Effector memory CD8-positive, alpha-beta T cell (primary cell): ENCODE results near the gene TP73.

Source experiments
- ATAC-seq: fragments of 150-1000 bp; cut with Tn5 transposase; replicated peaks from 2 replicates; pipeline ENCODE4 v1.10.0; 2021; ENCODE audit warnings: mild to moderate bottlenecking, moderate library complexity
- DNase-seq, 3 experiments: peaks; one replicate each; pipeline ENCODE4 v3.0.0; 2021
- H3K27ac Mint-ChIP-seq, 2 donors: one replicate each; pipeline ENCODE4 v1.8.0; 2022; ENCODE audit warnings: mild to moderate bottlenecking in 2 of 2, mixed read lengths in 2 of 2, moderate library complexity in 2 of 2
- H3K27me3 Mint-ChIP-seq, 2 donors: one replicate each; pipeline ENCODE4 v1.8.0; 2022; ENCODE audit warnings: mixed read lengths in 2 of 2
- H3K36me3 Mint-ChIP-seq: one replicate; pipeline ENCODE4 v1.8.0; 2022; ENCODE audit warnings: mild to moderate bottlenecking, moderate library complexity, mixed read lengths; ENCODE audit not compliant: insufficient read depth
- H3K4me1 Mint-ChIP-seq, 2 donors: one replicate each; pipeline ENCODE4 v1.8.0; 2022; ENCODE audit warnings: low read depth in 2 of 2, mixed read lengths in 2 of 2
- H3K4me3 Mint-ChIP-seq, 2 donors: one replicate each; pipeline ENCODE4 v1.8.0; 2022; ENCODE audit warnings: mild to moderate bottlenecking in 2 of 2, mixed read lengths in 2 of 2, moderate library complexity in 2 of 2
- H3K9me3 Mint-ChIP-seq, 2 donors: one replicate each; pipeline ENCODE4 v1.8.0; 2022; ENCODE audit warnings: mixed read lengths in 2 of 2

The TP73 gene

DNA sequence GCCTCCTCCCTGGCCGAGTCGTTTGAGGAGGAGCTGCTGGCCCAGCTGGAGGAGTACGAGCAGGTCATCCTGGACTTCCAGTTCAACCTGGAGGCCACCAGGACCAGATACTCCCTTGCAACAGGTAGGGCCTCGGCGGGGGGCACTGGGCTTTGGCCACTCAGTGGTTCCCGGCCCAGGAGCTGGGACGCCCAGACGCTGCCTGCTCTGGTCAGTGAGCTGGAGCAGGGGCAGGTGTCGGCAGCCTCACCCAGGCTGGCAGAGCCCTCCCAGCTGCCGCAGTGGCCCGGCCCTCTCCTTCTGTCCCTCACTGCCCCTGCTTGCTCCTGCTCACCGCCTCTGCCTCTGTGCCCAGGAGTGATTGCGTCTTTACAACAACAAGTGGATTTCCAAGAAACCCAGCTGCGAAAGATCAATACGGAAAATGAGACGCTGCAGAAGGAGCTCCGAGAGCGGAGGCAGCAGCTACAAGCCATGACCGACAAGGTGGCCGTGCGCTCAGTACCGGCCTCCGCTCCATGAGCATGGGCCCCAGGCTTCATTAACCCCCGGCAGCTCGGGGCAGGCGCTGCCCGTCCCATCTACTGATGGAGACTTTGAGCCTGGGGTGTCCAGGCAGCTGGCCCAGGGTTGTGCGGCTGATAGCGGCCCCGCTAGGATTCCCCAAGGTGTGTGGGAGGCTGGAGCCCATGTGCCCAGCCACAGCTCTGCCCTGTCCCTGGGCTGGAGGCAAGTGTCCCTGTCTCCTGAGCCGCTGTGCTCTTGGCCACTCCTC, 111.2 kb downstream of the TP73 start:
- H3K27me3 Mint-ChIP-seq: peaks cover 55 to 81% of the 10 kb centered on the region in 2 donors
- ATAC-seq: no peak

DNA sequence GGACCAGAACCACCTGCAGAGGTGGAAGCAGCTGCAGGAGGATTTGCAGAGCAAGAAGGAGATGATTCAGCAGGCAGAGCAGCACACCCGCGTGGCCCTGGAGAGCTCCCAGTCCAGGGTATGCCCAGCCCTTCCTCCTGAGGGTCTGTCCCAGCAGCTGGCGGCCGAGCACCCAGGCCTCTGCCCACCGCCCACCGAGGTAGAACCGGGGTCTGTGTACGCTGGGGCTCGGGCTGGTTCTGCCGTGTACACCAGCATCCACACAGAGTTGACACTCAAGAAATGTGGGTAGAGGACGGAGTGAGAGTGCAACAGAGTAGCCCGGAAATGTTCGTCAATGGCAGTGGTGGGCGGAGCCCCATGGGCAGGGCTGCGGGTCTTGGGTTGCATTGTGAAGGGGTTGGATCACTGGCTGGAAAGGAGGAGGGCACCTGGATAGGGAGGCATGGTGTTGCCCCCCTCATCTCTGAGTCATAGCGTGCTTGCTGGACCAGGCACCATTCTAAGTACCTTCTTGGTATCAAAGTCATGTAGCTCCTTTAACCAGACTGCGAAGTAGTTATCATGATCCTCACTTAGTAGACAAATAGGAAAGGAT, 115.1 kb downstream of the TP73 start:
- DNase-seq (no peak), ATAC-seq (no peak)
- H3K27ac Mint-ChIP-seq: no peak overlapping the region
- no peaks in the 10 kb centered on the region for H3K36me3 Mint-ChIP-seq
- H3K27me3 Mint-ChIP-seq: peaks cover 30 to 57% of the 10 kb centered on the region in 2 donors
- peaks cover 4 to 5% of the 10 kb centered on the region in 2 donors for H3K4me1 Mint-ChIP-seq
- H3K9me3 Mint-ChIP-seq: no peaks in the 10 kb centered on the region
- H3K4me3 Mint-ChIP-seq: no peak overlapping the region

More for the DNA sequence above, 111.2 kb downstream of the TP73 start:
- Mint-ChIP-seq H3K4me1 (no peaks in the 10 kb centered on the region), H3K9me3 (no peaks in the 10 kb centered on the region), H3K36me3 (no peaks in the 10 kb centered on the region), H3K27ac (no peak overlapping the region), H3K4me3 (no peak overlapping the region)
- DNase-seq: no peak

DNA sequence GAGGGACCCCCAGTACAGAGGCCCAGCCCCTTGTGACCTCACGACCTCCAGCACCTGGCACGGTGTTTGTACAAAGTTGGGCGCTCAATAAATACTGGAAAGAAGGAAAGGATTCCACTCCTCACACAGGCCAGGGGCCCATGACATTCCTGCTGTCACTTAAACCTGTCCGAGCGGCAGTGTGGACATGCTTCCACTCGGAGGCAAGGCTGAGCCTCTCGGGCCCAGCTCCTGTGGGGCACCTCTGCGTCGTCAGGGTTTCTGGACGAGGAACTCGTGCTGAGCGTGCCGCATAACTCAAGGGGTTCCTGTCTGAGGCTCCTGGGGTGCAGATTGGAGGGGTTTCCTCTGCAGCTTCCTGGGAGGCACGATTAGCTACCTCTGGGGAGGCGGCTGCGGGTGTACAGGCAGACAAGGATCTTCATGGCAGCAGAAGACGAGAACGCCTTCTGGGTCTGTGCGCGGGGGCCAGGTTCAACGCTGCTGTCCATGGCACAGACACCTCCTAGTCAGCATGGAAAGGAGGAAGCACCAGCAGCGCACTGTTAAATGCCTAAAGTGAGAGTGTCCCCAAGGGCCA, 116.6 kb downstream of the TP73 start:
- H3K4me3 Mint-ChIP-seq: no peak overlapping the region
- no peaks in the 10 kb centered on the region for H3K9me3 Mint-ChIP-seq
- H3K36me3 Mint-ChIP-seq: no peaks in the 10 kb centered on the region
- peaks cover 4 to 5% of the 10 kb centered on the region in 2 donors for H3K4me1 Mint-ChIP-seq
- DNase-seq (no peak), ATAC-seq (no peak)
- no peak overlapping the region for H3K27ac Mint-ChIP-seq
- peaks cover 19 to 44% of the 10 kb centered on the region in 2 donors for H3K27me3 Mint-ChIP-seq

DNA sequence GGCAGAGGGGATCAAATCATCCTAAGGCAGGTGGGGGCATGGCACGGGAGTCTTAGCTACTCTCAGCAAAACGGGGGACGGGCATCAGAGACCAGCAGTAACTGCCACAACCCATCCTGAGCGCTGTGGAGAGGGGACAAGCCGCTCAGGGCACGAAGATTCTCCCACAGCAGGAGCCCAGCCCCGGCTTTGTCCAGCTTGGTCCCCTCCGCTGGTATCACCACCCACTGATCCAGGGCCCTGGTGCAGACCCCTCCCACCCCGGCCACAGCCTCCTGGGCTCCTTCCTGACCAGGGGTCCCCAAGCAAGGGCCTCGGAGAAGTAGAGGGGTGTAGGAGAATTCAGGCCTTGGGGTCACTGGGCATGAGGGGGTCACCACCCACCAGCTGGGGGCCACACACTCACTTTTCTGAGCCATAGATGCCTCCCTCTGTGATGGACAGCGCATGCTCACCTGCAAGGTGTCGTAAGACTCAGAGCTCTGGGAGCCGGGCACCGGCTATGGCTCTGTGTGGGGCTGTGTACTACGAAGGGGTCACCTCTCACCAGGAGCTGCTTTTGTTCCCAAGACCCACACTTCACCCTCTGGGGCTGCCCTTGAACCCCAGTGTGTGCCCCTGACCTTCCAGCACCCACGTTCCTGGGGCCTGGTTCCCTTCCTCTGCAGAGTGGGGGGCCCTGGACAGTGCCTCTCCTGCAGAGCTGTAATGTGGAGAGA, 117.9 kb downstream of the TP73 start:
- Mint-ChIP-seq H3K36me3 (no peaks in the 10 kb centered on the region), H3K4me3 (peak overlapping the region in 1 of 2 donors; percentile 74), H3K27ac (no peak overlapping the region), H3K9me3 (no peaks in the 10 kb centered on the region), H3K4me1 (peaks cover 4 to 5% of the 10 kb centered on the region in 2 donors), H3K27me3 (peaks cover 13 to 39% of the 10 kb centered on the region in 2 donors)
- DNase-seq (no peak), ATAC-seq (no peak)

DNA sequence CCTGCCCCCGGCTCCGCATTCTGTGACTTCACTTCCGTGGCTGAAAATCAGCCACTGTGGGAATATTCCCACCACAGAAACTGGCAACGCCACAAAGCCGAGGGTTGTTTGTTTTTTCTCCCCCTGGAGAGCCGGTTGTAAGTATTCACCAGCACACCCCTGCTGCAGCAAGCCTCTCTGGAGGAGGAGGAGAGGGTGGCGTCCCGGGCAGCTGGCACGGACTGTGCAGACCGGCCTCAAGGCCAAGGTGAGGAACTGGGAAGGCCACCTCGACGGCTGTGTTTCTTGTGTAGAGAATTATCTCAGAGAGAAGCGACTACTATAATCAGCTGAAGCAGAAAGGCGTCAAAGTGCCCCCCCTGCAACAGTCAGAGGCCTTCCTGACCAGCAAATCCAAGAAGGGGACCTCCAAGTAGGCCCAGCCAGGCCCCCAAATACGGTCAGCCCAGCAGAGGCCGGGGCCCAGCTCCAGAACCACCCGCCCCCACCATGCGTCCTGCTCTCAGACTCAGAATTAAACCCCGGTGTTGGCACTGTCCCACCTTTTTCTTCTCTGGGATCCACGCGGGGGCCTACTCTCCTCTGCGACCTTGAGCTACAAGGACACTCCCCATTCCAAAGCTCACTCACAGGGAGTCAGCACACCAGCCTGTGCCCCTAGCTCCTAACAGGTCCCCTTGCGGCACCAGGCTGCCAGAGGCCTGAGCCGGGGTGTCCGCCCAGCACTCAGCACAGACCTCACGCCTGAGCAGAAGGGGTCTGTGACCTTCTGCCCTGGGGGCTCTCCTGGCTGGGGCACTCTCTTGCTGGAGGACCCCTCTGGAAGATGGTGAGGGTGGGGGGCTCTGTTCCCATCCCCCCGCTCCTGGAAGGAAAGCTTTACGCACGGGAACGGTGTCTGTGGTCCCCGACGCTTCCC, 119.1 kb downstream of the TP73 start:
- DNase-seq (no peak), ATAC-seq (no peak)
- Mint-ChIP-seq H3K27ac (peak overlapping the region in 1 of 2 donors; percentile 38), H3K9me3 (no peaks in the 10 kb centered on the region), H3K4me1 (peaks cover 7 to 11% of the 10 kb centered on the region in 2 donors), H3K36me3 (no peaks in the 10 kb centered on the region), H3K4me3 (peak overlapping the region; percentile 67 to 74), H3K27me3 (peaks cover 8 to 31% of the 10 kb centered on the region in 2 donors)

DNA sequence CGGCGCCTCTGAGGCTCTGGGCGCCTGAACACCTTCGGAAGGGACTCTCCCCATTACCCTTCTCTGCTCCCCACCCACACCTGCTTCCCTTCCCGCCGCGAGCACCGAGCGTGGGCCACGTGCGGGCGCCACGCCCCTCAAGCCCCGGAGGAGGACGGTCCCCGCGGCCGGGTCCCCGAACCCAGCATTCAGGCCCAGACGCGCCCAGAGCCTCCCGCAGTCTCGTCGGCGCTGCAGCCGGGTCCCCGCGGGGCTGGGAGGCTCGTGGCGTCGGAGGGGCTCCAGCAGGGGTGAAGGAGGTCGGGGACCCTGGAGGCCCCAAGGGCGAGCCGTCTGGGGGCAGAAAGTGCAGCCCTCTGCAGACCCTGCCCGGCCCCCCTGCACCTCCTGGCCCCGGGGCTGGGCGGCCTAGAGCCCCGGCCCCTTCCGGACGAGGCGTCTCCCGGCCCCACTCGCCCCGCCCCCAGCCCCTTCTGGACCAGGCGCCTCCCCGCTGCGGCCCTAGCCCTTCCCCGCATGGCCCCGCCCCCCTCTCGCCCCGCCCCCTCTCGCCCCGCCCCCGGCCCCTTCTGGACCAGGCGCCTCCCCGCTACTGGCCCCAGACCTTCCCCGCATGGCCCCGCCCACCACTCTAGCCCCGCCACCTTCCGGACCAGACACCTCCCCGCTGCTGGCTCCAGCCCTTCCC, 119.9 kb downstream of the TP73 start:
- peak overlapping the region in 1 of 2 donors; percentile 38 for H3K27ac Mint-ChIP-seq
- H3K36me3 Mint-ChIP-seq: peaks cover 7% of the 10 kb centered on the region
- DNase-seq (peak; percentile 72 to 82 (median 76)), ATAC-seq (peak; percentile 74)
- no peaks in the 10 kb centered on the region for H3K9me3 Mint-ChIP-seq
- peak overlapping the region; percentile 67 to 74 for H3K4me3 Mint-ChIP-seq
- H3K27me3 Mint-ChIP-seq: peaks cover 6 to 23% of the 10 kb centered on the region in 2 donors
- peaks cover 7 to 12% of the 10 kb centered on the region in 2 donors for H3K4me1 Mint-ChIP-seq

DNA sequence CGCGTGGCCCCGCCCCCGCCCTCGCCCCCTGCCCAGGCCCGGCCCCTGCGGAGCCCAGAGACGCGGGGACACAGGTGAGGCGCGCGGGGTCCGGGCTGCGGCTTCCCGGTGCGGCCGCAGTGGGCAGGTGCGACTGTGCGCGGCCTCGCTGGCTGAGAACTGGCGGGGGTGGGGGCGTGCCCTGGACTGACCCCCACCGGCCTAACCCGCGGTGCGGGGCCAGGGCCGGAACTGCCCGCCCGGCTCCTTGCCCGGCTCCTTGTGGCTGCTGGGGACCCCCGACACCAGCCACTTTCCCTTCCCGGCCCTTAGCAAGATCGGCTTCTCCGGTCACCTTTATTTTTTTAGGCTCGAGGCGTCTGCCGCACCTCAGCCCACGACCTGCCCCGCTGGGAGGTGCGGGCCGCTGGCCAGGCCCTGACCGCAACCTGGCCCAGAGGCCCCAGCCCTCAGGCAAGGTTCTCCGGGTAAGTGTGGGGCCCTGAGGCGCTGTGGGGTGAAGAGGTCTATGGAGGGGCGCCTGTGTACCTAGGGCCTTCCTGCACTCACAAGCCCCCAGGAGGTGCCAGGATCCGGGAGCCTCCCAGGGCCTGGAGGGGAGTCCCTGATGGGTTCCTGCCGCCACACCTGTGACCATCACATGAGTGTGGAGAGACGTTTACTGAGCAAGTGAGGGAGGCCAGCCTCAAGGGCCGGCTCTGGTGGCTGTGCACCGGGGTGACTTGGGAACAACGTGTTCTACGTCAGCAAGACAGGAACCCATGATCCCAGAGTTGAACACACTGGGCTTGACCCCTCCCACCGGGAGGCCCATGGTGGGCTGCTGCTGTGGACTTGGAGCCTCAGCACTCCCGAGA, 120.6 kb downstream of the TP73 start, which contains the start of gene SMIM1:
TSS of gene SMIM1 (plus strand) at position 35 of the 857 bp plus-strand sequence. CDS start 2,625 bp downstream, outside the sequence.
- H3K36me3 Mint-ChIP-seq: peaks cover 11% of the 10 kb centered on the region
- H3K4me1 Mint-ChIP-seq: peaks cover 7 to 12% of the 10 kb centered on the region in 2 donors
- DNase-seq (peak in 1 of 3 experiments; percentile 23), ATAC-seq (no peak)
- no peaks in the 10 kb centered on the region for H3K9me3 Mint-ChIP-seq
- H3K27me3 Mint-ChIP-seq: peaks cover 0 to 15% of the 10 kb centered on the region in 2 donors
- peak within 1 kb of the TSS; percentile 67 to 74 for H3K4me3 Mint-ChIP-seq
- H3K27ac Mint-ChIP-seq: peak within 1 kb of the TSS in 1 of 2 donors; percentile 38

DNA sequence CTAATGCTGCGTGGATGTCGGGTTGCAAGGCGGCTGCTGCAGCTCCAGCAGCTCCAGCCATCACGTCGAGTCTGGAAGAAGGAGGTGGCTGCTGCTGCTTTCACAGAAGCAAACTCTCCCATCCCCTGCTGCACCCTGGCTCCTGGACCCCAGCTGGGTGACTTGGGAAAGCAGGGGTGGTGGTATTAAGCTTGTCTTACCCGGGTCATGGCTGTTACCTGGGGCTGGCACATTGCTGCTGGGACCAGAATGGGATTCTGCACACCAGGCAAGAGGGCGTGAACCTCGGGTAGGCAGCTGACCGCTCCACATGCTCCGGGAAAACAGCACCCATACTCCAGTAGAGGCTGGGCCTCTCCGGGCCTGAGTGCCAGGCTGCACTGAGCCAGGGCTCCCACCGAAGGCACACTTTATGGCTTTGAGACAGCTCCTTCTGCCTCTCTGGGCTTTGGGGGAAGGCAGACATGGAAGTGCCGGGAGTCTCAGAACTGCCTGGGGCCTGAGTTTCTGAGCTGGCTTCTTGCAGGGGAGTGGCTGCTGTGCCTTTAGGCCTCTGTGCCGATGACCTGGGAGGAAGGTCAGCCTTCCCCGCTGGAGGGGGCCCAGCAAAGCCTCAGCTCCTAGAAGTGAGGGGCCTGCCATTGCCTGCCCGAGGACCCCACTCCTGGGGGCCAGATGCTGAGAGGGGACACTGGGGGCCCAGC, 121.4 kb downstream of the TP73 start:
- H3K9me3 Mint-ChIP-seq: no peaks in the 10 kb centered on the region
- no peak overlapping the region for H3K27ac Mint-ChIP-seq
- peak overlapping the region in 1 of 2 donors; percentile 74 for H3K4me3 Mint-ChIP-seq
- peaks cover 7 to 12% of the 10 kb centered on the region in 2 donors for H3K4me1 Mint-ChIP-seq
- DNase-seq (no peak), ATAC-seq (no peak)
- H3K36me3 Mint-ChIP-seq: peaks cover 11% of the 10 kb centered on the region
- peaks cover 0 to 8% of the 10 kb centered on the region in 2 donors for H3K27me3 Mint-ChIP-seq

DNA sequence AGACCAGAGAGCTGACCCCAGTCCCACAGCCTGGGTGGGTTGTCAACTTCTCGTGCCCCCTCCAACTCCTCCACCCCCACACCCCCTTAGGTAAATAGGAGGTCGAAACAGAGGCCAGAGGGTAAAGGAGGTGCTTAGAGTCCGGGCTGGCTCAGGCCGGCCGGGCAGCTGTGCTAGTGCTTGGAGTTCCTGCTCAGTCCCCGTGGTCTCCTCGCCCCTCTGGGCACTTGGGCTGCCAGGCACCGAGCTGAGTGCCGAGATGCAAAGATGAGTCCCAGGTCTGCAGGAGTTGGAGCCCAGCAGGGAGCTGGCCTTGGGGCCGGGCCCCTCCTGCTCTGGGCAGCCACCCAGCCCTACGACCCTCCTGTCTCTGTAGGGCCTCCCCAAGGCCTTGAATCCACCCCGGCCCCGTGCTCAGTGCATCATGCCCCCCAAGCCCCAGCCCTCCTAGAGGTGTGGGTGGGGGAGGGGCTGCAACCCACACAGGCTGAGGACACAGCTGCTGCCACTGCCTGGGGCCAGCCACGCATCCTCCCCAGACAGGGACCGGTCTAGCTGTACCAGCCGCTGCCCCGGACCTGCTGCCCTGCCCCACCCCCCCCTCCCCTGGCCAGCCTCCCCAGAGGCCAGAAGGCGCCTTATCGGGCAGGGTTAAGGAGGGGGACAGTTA, 122.1 kb downstream of the TP73 start:
- ATAC-seq: no peak
- H3K4me1 Mint-ChIP-seq: peaks cover 7 to 12% of the 10 kb centered on the region in 2 donors
- H3K36me3 Mint-ChIP-seq: peaks cover 14% of the 10 kb centered on the region
- no peak overlapping the region for H3K4me3 Mint-ChIP-seq
- DNase-seq: no peak
- no peak overlapping the region for H3K27ac Mint-ChIP-seq
- peaks cover 0 to 5% of the 10 kb centered on the region in 2 donors for H3K27me3 Mint-ChIP-seq
- H3K9me3 Mint-ChIP-seq: no peaks in the 10 kb centered on the region

DNA sequence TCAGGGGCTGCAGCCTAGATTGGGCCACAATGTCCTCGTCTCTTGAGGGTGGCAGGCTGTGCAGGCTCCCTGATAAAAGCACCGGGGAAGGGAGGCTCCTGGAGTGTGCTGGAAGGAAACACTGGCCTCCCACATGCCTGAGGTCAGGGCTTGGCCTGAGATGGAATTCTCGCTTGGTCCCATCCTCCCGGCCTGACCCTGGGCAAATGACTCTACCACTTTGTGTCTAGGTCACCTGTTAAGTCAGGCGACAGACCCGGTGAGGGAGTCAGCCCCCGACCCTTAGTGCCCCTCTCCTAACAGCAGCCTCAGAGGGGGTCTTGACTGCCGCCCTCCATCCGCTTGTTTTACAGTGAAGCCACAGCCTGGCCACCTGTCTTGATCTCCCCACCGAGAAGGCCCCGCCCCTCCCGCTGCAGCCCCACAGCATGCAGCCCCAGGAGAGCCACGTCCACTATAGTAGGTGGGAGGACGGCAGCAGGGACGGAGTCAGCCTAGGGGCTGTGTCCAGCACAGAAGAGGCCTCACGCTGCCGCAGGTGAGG, 122.7 kb downstream of the TP73 start:
- DNase-seq (no peak), ATAC-seq (no peak)
- Mint-ChIP-seq H3K27ac (peak overlapping the region in 1 of 2 donors; percentile 12), H3K4me1 (peaks cover 7 to 12% of the 10 kb centered on the region in 2 donors), H3K9me3 (no peaks in the 10 kb centered on the region), H3K4me3 (no peak overlapping the region), H3K36me3 (peaks cover 20% of the 10 kb centered on the region), H3K27me3 (peaks cover 0 to 5% of the 10 kb centered on the region in 2 donors)
